DMS53 treated with DMSO at 0.1 percent for 48 hours (cell line): ENCODE data around the gene PSMB7.

Source experiments
- DNase-seq: peaks from one replicate; lab custom pipeline; 2025; ENCODE audit not compliant: unreplicated experiment; lab: John Stamatoyannopoulos, UW

Gene PSMB7

DNA sequence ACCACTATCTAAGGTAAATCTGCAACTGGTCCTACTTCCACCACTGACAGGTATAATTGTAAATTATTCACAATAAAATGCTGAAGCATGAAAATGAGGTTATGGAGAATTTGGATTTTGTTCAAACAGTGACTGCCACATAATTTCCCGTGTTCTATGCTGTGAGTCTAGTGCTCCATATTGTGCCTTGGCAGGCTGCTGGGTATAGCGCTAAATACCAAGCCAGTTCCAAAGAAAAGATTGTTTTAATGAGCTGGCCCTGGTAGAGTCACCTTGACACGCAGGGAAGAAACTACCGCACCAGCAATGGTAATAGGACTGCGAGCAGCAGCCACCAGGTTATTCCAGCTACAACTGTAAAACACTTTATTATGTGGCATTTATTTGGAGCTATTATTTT, 30.4 kb downstream of the PSMB7 start:
- DNase-seq, result no peak

DNA sequence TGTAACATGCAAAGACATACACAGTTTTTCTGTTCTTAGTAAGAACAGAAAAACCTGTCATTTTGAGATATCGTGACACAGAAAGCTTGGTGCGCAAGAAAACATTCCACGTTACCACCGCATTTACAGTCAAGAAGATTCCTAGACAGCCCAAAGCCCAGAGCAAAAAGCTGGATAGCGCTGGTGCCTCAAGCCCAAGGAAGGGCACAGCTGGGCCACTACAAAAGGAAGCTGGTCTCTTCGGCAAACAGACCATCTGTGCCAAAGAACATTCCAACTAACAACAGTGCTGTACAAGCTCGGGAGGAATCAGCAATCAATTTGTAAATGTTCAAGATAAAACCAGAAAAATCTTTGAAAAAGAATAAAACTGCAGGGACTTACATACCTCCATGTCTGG, 31.0 kb downstream of the PSMB7 start:
- no peak for DNase-seq

DNA sequence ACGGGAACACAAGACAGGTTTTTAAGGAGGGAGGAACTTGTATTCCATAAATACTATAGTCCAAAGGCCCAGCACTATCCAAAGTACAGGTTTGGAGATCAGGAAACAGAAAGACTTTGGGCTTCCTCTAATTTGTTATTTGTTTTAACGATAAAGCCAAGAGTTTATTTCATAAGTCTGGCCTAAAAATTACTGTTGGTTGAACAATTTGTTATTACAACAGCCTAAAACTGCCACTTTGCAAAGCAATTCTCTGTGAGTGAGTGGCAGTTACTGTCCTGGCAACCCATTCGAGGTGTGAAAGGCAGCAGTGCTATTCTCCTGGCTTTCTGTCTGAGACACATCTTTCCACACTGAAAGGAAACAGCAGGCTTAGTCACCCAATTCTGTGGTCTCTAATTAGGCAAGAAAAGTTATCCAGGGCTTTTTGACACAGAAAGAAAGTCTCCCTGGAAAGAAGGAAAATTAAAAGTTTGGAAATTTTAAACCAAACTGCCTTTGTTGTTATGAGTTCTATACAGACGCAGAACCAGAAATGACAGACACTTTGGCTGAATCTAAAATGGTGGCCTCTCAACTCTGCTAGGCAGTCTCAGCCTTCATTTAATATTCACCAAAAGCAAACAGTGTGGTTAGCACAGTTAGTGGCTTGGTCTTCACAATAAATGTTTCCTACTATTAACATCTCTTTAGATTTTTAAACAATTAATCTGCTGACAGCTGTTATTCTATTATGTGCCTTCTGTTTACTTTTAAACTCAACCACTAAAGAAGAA, 33.9 kb downstream of the PSMB7 start:
- no peak for DNase-seq

DNA sequence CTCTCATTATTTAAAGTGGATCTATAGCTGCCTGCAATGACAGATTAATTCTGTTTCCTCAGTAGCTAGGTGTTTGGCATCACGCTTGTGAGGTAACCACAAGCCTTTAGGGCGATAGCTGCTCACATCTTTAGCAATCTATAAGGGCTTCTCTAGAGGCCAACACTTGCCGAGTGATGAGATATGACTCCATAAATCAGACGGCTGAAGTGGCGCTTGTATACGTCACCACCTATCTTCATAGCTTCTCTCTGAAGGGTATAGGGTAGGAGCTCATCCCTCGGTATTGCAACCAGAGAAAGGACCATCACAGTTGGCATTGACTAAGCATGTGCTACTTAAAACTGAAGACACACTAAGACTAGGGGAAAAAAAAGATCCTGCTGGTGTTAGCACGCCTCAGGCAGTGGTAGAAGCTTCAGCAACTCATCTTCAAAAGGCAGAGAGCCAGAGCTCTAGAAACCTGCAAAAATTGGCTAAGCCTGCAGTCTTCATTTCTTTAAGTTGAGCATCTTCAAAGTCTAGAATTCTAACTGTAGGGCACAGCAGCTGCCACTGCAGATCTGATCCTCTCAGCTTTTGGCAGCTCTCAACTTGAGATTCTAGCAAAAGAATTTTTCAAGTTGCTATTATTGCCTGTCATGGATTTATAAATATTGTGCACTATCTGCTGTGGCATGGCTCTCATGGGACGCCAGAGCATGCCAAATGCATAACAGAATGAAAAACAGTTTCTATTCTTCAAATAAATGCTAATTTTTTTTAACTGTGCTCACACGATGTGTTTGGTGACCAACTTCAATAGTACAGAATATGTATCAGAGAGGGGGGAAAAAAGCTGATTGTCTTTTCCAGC, 37.5 kb downstream of the PSMB7 start:
- DNase-seq, result no peak

DNA sequence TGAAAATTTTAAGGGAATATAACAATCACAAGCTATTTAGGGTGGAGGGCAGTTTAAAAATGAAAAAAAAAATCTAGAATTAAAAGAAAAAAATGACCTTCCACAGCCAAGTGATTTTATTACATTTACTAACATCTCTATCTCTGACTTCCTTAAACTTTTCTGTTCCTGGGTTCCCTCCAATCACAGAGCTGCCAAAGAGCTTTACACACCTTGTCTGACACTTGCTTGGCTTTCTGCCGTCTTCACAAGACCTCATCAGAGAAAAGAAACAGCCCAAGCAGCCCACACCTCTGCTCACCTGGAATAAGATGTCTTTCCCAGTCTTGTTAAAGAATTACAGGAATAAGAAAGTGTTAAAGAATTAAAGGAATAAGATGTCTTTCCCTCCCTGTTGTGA, 38.9 kb downstream of the PSMB7 start:
- no peak for DNase-seq

DNA sequence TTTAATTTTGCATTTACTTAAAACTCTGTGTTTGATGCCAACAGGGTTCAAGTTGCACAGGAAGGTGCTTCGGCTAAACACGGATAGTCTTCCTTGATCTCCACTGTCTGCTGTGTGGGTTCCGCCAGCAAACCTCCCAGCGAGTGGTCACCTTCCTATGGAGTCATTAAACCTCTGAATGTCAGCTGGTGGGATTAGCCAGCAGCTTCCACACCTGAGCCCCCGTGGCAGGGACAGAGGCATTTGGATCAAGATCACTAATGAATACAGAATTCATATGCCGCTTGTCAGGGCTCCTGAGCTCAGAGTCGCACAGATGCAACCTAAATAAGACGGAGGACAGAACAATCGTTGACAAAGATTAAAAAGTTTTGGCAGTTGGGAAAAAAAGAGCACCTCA, 39.5 kb downstream of the PSMB7 start:
- DNase-seq, result no peak

DNA sequence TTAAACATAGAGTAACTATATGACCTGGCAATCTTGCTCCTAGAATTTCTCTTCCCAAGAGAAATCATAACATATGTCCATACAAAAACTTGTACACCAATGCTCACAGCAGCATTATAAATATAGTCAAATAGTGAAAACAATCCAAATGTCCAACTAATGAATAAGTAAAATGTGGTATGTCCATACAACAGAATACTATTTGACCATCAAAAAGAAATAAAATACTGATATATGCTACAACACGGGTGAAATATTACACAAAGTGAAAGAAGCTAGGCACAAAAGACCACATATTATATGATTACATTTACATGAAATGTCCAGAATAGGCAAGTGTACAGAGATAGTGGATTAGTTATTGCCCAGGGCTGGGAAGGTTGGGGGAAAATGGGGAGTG, 41.4 kb downstream of the PSMB7 start:
- DNase-seq, result no peak

DNA sequence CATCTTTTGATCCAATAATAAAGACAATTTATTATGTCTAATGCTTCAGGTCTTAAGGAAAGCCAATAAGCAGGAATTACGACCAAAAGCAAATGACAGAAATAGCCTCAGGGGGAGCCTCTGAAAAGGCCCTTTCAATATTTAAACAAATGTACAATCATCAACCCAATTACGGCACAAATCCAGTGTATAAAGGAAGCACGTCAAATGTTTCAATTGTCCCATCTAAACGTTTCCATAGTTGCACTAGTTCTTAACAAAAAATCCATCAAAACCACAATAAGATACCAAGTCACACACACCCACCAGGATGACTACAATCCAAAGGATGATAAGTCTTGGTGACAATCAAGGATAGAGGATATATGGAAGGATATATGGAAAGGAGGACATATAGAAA, 41.9 kb downstream of the PSMB7 start:
- DNase-seq, result no peak

DNA sequence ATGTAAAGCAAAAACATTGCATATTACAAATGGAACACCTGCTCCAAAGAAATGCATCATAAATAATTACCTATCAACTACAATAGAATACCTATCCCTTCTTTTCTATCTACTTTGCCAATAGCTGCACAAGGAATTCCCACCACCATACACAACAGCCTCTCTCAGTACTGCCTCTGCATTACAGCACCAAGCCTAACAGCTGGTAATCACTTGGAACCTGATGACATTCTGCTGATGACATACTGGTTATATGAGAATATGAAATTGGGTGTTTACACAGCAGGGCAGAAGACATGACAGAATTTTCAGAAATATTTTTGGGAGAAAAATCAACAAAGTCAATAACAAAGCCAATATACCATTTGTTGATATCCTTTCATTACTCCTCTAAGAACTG, 43.2 kb downstream of the PSMB7 start:
- DNase-seq, result no peak

DNA sequence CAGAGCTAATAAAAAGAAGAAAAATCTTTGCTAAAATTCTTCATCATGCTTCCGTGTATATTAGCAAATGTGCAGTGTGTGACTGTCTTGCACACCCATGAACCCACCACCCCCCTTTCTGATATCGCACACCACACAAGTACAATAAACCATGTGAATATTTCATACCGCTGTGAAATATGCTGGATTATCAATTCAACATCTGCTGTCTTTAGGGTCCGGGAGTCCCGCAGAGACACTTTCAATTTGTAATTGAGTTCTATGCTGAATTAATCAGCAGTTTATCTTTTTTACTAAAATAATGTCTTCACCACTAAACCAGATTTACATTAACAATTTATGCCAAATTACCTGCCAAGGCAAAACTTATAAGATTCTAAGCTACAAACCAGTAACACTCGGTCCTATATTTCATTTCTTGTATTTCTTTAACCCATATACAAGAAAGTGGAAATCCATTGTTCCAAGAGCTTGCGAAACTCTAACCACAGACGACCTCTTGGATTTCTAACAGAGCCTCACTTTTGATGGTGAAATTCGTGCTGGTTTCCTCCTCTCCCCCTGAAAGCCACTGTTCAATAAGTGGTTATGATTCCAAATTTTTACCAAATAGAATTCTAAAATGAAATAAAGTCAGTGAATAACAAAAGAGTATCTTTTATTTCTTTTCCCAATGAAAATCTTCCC, 44.2 kb downstream of the PSMB7 start:
- no peak for DNase-seq

DNA sequence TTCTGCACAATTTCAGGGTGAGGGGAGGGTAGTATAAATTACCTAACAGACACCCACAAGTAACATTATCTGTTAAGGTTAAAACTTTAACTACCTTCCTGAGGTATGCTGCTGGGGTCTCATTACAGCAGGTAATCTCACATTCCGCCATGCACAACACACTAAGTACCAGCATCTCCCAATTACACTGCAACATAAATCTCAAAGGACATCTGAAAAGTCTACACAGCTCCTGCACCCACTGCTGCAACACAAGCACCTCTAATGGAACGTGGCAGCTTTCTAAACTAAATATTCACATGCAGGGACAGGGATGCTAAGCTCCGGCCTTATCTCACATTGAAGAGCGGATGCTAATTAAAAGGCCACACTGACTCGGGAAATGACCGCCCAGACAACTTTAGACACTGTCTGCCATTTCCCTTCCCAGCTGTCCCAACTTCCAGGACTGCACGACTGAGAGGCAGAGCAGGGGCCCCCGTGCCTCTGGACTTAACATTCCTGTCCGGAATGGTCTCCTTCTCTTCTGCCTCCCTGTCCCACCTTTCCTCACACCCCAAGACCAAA, 45.9 kb downstream of the PSMB7 start:
- DNase-seq, result no peak

DNA sequence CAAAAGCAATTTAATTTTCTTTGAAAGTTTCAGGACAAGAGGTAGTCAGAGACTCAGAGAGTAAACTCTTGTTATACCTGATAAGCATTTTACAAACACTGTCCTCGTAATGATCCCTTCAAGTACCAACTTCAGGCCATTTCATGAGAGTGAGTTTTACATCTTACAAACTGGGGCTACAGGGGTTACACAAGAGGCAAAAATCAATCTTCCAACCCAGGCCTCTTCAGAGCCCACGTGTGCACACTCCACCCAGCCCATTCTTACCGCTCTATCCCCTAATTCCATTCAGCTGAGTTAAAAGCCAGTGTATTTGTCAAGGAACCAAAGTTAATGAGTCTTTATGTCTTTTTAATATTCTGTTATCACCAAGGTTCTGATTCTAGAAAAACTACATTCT, 46.5 kb downstream of the PSMB7 start:
- DNase-seq, result no peak

DNA sequence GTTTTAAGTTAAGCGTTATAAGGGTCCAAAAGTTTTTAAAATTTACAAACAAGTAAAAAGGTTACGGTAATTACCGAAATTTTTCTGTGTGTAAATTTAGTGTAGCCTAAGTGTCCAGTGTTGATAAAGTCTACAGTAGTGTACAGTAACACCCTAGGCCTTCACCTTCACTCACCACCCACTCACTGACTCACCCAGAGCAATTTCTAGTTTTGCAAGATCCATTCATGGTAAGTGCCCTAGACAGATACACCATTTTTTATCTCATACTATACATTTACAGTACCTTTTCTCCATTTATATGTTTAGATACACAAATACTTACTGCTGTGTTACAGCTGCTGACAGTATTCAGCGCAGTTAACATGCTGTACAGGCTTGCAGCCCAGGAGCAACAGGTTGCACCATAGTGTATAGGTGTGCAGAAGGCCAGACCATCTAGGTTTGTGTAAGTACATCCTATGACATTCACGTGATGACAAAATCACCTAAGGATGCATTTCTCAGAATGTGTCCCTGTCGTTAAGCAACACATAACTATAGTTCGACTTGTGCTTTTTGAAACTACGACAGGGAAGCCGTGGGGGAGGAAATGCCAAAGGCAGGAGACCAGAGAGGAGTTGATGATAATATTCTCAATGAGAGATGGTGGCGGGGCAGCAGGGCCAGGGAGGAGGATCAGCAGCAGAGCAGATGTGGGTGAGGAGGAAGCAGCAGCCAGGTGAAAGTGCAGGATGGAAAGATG, 48.6 kb downstream of the PSMB7 start:
- no peak for DNase-seq

DNA sequence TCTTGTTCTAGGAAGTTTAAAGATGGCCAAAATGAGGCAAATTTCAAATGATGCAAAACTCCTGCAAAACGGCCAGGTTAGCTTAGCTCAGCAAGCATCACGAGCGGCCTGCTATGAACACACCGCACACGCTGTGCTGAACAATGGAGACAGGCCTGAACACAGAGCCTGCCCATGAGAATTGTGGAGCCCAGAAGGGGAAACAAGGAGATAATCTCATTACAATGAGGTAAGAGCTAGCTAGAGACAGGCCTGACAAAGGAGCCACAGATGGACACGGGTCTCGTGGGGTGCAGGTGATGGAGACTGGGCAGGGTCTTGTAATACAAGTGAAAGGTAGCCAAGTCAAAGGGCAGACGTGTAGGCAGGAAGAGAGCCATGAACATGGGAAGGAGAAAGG, 50.2 kb downstream of the PSMB7 start:
- DNase-seq, result no peak

DNA sequence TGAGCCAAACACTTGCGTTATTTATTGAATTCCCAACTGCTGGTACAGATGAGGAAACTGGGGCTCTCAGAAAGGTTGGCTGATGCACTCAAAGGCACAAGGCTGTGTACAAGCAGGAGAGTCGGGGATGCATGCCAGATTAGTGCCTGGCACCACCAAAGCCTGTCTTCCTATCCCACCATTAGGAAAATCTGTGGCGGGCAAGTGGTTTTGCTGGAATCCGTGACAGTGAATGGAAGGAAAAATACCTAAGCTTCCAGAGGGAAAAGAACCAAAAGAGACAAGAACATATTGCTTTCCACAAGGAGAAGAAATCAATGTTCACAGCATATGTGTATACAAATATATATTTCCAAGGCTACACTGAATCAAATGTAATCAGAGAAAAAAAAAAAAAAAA, 51.1 kb downstream of the PSMB7 start:
- no peak for DNase-seq

DNA sequence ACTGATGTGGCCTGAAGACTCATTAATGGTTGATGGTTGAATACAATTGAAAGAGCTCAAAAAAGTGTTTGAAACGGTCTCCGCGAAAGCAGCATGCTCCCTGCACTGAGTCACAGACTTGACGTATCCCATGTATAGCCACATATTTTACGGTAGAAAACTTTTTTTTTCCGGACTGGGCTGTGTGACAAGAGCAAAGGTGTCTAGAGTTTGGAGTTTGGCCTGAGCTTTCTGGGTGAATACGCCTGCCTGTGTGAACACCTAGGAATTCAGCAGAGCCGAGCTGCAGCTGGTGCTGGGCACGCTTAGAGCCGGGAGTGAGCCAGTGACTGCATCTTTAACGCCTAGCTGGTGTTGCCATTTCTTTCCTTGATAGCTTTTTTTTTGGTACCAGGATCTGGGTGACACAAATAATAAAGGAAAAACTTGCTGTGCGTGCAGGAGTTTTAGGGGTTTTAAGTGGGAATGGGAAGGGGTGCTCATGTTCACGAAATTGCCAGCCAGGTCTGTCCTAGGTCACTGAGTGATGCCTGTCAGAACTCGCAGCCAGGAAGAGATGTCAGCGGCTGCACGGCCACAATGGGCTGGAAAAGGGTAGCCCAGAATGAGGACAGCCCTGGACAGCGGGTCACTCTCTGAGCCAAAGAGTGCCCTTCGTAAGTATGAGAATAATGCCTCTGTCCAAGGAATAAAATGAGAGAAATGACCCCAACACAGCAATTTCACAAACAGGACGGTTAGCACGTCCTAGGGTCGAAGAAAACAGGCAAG, 51.7 kb downstream of the PSMB7 start:
- no peak for DNase-seq

DNA sequence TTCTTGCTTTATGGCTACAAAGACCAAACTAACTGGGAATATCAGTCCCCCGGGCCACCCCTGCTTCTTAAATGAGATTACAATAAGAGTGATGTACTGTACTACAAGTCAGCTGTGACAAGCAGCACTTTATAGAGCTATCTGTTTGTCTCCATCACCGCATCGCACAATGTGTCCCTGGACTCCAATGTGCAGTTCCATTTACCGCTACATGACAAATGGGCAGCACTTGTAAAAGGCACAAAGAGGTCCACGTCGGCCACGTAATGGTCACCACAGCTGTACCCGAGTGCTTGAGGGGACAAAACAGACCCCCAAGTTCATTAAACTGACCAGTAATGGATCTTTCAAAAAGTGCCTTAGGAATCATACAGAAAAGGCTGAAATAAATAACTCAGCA, 54.1 kb downstream of the PSMB7 start:
- DNase-seq, result no peak

DNA sequence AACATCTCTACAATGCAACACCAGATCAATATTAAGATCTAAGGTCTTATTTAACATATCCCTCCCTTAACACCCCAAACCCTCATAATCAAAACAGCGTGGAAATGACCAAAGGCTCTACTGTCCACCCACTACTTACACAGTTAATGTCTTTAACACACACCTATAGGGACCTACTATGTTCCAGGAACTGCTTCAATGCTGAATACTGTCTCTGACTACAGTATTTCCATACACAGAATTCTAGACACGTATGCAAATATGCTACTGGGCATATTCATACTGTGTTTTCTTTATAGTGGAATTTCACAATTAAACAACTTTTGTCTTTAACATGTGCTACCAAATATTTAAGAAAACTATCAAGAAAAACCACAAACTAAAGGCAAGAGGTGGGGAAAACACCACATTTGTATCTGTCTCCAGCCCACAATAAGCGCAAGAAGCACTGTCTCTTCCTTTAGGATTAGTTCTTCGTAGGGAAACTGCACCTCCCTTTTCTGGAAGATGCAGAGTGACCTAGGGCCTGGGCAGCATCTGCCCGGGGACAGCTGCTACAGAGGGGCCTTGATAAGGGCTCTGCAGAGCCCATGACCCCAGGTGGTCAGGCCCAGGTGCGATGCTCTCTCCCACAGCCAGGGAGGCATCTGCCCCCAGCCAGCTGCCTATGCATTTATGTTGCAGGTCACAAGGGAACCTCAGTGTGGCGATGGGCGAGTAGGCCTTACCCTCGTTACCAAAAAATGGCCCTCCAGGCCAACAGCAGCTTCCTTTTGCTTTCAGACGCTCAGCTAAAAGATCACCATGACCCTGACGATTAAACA, 55.2 kb downstream of the PSMB7 start:
- no peak for DNase-seq

DNA sequence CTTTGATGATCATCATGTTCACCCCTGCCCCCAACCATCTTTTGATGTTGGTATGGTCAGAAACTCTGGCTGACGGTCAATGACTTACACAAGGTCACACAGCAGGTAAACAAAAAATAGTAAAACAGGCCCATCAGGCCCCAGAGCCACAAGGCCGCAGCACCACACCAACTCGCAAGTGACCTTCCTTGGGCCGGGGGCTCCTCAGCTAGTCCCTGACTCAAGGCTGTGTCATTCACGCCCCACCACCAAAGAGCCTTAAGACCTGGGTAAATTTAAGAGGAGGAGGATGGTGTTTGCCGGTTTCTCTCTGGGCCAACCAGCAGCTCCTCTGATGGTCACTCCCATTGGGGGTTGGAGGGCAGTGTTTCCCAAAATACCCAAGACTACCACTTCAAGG, 55.8 kb downstream of the PSMB7 start:
- no peak for DNase-seq
